Ovary (tissue), 10 donors: Measurements from ENCODE around the gene ALOX5AP. TPM values are rescaled to one million over a fixed set of nuclear protein-coding genes. Genes with fewer than 3 reads are reported as not detected.

Experiments used
- DNase-seq, 5 donors: peaks; one replicate each; pipeline ENCODE4 v3.0.0-alpha.2; 2019 to 2020
- H3K27ac ChIP-seq, 2 donors: fragments of 200-600 bp; one replicate each; pipeline versions ENCODE4 v1.5.1 to v1.8.0; 2019 to 2022
- H3K27me3 ChIP-seq: fragments of 200-600 bp; one replicate; pipeline ENCODE4 v1.8.0; 2022
- H3K36me3 ChIP-seq: fragments of 200-600 bp; sonication (generic); one replicate; pipeline ENCODE4 v1.5.1; 2019
- H3K4me1 ChIP-seq: one replicate; pipeline ENCODE4 v1.8.1; 2013; ENCODE audit warnings: mild to moderate bottlenecking, moderate library complexity; ENCODE audit not compliant: insufficient read depth
- H3K4me3 ChIP-seq: fragments of 200-600 bp; sonication (generic); one replicate; pipeline ENCODE4 v1.5.1; 2017
- H3K9me3 ChIP-seq, 2 donors: fragments of 200-600 bp in 1 of 2; sonication (generic) in 1 of 2; one replicate each; pipeline versions ENCODE4 v1.5.1 to v1.8.1; 2013 to 2019; ENCODE audit warnings: mild to moderate bottlenecking in 1 of 2, moderate library complexity in 1 of 2
- CTCF ChIP-seq, 3 donors: fragments of 450-650 bp in 2 of 3; fragments of 200-600 bp in 1 of 3; IDR thresholded peaks; one replicate each; pipeline versions ENCODE4 v1.5.1 to v1.8.0; 2016 to 2022; ENCODE audit warnings: antibody characterized with exemption in 3 of 3, mild to moderate bottlenecking in 1 of 3
- EP300 ChIP-seq: sonication (generic); formaldehyde crosslinking; IDR thresholded peaks from one replicate; pipeline ENCODE4 v1.6.1; 2017; ENCODE audit warnings: antibody characterized with exemption
- POLR2A ChIP-seq: fragments of 450-650 bp; IDR thresholded peaks from one replicate; pipeline ENCODE4 v1.6.1; 2017; ENCODE audit warnings: antibody characterized with exemption, mild to moderate bottlenecking, moderate library complexity
- WGBS, 3 donors: extraction: QIAGEN DNeasy Blood & Tissue Kit in 1 of 3; methylation state at CpG; one replicate each; pipeline versions ENCODE4 v1.1.5 to v1.1.7; 2013 to 2017; 5-methylcytosine and 5-hydroxymethylcytosine counted together
- intact Hi-C, 4 donors: fragments of 100-400 bp; cut with DNase I; formaldehyde crosslinking; loops; one replicate each; pipeline versions ENCODE4 v1.11.0 to v1.15.1; 2022 to 2023
- long read RNA-seq, 3 donors: library from polyadenylated mRNA in 2 of 3; unstranded in 2 of 3; transcript quantifications; one replicate each; pipeline ENCODE4 v2.0.0 and lab custom pipeline, GENCODE V29; 2021 to 2026
- polyA plus RNA-seq, 2 donors: library from polyadenylated mRNA; stranded (reverse); fragments of 200-250 nt in 1 of 2; fragments of 350-450 nt in 1 of 2; fragmentation: Illumina TruSeq in 1 of 2; extraction: RNeasy Lipid Tissue Mini Kit (QIAGEN cat#74804) in 1 of 2; gene quantifications; one replicate each; pipeline ENCODE4 v1.2.3, GENCODE V29; 2013 to 2014
- total RNA-seq, 7 donors: library from RNA; depleted of rRNA in 2 of 7; stranded (reverse); fragments of >200 nt in 2 of 7; fragmentation: NEBNext Ultra II Directional in 3 of 7; extraction: Animal tissue kit (Norgen Biotek cat#: 25700) in 3 of 7; gene quantifications; one replicate each; pipeline versions ENCODE4 v1.1.0 to v1.2.4, GENCODE V29; 2016 to 2023
- donor health status: DM: no; HTN: no; CAD: no; lungs with moderate emphysema.
- donor health status: DM: no; HTN: no; CAD: no.
- donor health status: Bipolar disorder and iron deficiency.
- donor health status: DM: yes; HTN: yes; CAD: no.
- donor health status: DM: no; HTN: no; CAD: no.
- donor health status: DM: yes; HTN: yes; CAD: no.

Gene ALOX5AP
- total RNA-seq = 10 to 100 TPM in 4 of 7 donors, 1 to 10 TPM in 3; 3.3 to 30.3 (median 10.8) TPM
- 10 to 100 TPM in 1 of 2 donors, 1 to 10 TPM in 1; 7.8 to 41.6 TPM for polyA plus RNA-seq
- long read RNA-seq, donor 1, transcript ALOX5AP-201 (5 exons, 904 nt) = major isoform, 6 of 8 reads
- long read RNA-seq, donor 1, partial matches to known transcripts = 2 of 8 reads
- long read RNA-seq, donor 1, other reads (novel, unspliced or antisense) = 0 of 8 reads
- long read RNA-seq, donor 2, partial matches to known transcripts = 0 of 3 reads
- long read RNA-seq, donor 2, other reads (novel, unspliced or antisense) = 0 of 3 reads
- long read RNA-seq, donor 3, transcript ALOX5AP-201 (5 exons, 904 nt) = major isoform, 12 of 13 reads
- long read RNA-seq, donor 3, partial matches to known transcripts = 1 of 13 reads
- long read RNA-seq, donor 3, other reads (novel, unspliced or antisense) = 0 of 13 reads

GRCh38 chr13:30735025-30735871 is at the start of gene ALOX5AP:
Gene ALOX5AP, plus strand, starts transcription at chr13:30735543. Its CDS starts 63 bp downstream, at chr13:30735606.
- WGBS, 3 donors = 89 to 91% (median 91%) methylated on average over 6 of the region's 6 CpGs
- no peak within 1 kb of the TSS for H3K27ac ChIP-seq
- H3K27me3 ChIP-seq = no peaks in the 10 kb centered on the region
- DNase-seq = no peak
- no peaks in the 10 kb centered on the region for H3K36me3 ChIP-seq
- TF ChIP-seq POLR2A (no peak), CTCF (IDR thresholded peaks at IDR 0.05) (no peak), EP300 (no peak)
- no peak within 1 kb of the TSS for H3K4me3 ChIP-seq
- H3K9me3 ChIP-seq = no peaks in the 10 kb centered on the region
- peaks cover 1% of the 10 kb centered on the region for H3K4me1 ChIP-seq
- intact Hi-C loops = no loop called here

- 87 to 93% (median 91%) methylated on average over 2 of the region's 2 CpGs for WGBS, 3 donors
These were observed 49.4 kb upstream of the ALOX5AP start for GRCh38 chr13:30685987-30686386.

GRCh38 chr13:30687601-30688000 is 47.7 kb upstream of the ALOX5AP start:
- no peak for DNase-seq
- TF ChIP-seq CTCF (IDR thresholded peaks at IDR 0.05) = no peak
- no peak for TF ChIP-seq POLR2A
- no peak for TF ChIP-seq EP300
- intact Hi-C loops = no loop called here
- H3K9me3 ChIP-seq = no peaks in the 10 kb centered on the region
- WGBS, 3 donors = 76 to 81% (median 78%) methylated on average over 3 of the region's 3 CpGs
- H3K4me3 ChIP-seq = no peak overlapping the region
- no peak overlapping the region for H3K27ac ChIP-seq
- peaks cover 3% of the 10 kb centered on the region for H3K4me1 ChIP-seq
- no peaks in the 10 kb centered on the region for H3K27me3 ChIP-seq
- no peaks in the 10 kb centered on the region for H3K36me3 ChIP-seq

More at GRCh38 chr13:30685987-30686386, 49.4 kb upstream of the ALOX5AP start:
- intact Hi-C loops = no loop called here
- no peaks in the 10 kb centered on the region for H3K9me3 ChIP-seq
- no peak for TF ChIP-seq EP300
- no peak for TF ChIP-seq POLR2A
- TF ChIP-seq CTCF (IDR thresholded peaks at IDR 0.05) = no peak
- DNase-seq = no peak
- no peaks in the 10 kb centered on the region for H3K27me3 ChIP-seq
- peaks cover 3% of the 10 kb centered on the region for H3K4me1 ChIP-seq
- H3K36me3 ChIP-seq = no peaks in the 10 kb centered on the region
- H3K4me3 ChIP-seq = no peak overlapping the region
- H3K27ac ChIP-seq = no peak overlapping the region

- peaks cover 3% of the 10 kb centered on the region for H3K4me1 ChIP-seq
- intact Hi-C loops = no loop called here
- 92 to 93% (median 92%) methylated on average over 14 of the region's 14 CpGs for WGBS, 3 donors
- no peaks in the 10 kb centered on the region for H3K27me3 ChIP-seq
- no peak for DNase-seq
- H3K9me3 ChIP-seq = no peaks in the 10 kb centered on the region
- no peaks in the 10 kb centered on the region for H3K36me3 ChIP-seq
- no peak overlapping the region for H3K4me3 ChIP-seq
- TF ChIP-seq EP300 (no peak), CTCF (IDR thresholded peaks at IDR 0.05) (no peak), POLR2A (no peak)
- no peak overlapping the region for H3K27ac ChIP-seq
These were observed 45.6 kb upstream of the ALOX5AP start for GRCh38 chr13:30689752-30690151.
